ENCODE measurements around the gene PPIP5K2.
"Not testable (repeated sequence)": the region's sequence is repeated elsewhere in the genome, so short reads cannot be mapped to it uniquely, and the experiment has no call there.

PPIP5K2 gene

DNA sequence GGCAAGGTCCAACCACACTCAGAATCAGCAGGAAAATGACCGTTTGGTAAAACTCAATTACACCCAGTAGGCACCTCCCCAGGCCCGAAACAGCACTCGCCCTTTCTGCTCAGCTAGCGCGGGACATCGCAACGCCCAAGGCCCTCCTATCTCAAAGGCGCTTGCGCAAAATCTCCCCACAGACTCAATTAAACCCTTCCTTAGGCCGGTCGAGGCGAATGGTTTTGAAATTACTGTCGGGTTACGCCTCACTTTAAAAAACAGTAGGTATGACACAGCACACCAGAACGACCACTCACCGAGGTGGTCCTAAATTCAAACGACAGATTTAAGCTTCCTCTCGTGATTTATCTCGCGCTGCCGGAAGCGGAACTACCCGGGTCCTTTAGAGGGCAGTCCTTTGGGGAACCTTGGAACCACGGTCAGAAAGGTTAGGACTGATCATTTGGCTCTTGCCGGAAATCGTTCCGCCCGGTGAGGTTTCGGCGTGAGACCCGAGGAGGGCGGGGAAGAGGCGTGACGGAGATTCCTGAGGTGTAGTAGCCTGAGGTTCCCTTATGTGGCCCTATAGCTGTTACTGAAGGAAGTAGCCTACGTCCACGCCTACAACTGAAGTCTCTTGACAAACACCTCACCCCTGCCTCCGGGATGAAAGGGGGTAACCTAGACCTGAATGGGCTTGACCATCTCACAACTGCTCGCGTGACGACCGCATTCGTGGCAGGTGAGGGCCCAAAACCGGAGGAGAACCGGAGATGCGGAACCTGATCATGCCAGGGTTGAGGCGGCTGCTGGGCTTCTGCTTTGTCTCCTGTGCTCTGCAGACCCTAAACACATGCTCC lies at the start of gene PPIP5K2, which contains the start of gene GIN1:
Gene PPIP5K2 (plus strand): TSS at position 537 of the 842 bp plus-strand sequence. CDS start 9,289 bp downstream, outside the sequence.
Gene GIN1 (minus strand): TSS at position 374 of the 842 bp plus-strand sequence. CDS start 11,431 bp downstream, outside the sequence.
- peak; percentile 94 for DNase-seq

DNA sequence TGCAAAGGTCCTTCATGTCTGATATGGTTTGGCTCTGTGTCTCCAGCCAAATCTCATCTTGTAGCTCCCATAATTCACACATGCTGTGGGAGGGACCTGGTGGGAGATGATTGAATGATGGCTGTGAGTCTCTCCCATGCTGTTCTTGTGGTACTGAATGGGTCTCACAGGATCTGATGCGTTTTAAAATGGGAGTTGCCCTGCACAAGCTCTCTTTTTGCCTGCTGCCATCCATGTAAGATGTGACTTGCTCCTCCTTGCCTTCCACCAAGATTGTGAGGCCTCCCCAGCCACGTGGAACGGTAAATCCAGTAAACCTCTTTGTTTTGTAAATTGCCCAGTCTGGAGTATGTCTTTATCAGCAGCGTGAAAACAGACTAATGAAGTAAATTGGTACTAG lies 46.6 kb upstream of the PPIP5K2 start:
- DNase-seq, result not testable (repeated sequence)

DNA sequence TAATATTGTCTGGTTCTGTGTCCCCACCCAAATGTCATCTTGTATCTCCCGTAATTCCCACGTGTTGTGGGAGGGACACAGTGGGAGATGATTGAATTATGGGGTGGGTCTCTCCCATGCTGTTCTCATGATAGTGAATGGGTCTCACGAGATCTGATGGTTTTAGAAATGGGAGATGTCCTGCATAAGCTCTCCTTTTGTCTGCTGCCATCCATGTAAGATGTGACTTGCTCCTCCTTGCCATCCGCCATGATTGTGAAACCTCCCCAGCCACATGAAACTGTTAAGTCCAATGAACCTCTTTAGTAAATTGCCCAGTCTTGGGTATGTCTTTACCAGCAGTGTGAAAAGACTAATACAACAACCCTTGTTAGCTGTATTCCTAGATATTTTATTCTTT lies 44.7 kb upstream of the PPIP5K2 start:
- DNase-seq, result no peak

DNA sequence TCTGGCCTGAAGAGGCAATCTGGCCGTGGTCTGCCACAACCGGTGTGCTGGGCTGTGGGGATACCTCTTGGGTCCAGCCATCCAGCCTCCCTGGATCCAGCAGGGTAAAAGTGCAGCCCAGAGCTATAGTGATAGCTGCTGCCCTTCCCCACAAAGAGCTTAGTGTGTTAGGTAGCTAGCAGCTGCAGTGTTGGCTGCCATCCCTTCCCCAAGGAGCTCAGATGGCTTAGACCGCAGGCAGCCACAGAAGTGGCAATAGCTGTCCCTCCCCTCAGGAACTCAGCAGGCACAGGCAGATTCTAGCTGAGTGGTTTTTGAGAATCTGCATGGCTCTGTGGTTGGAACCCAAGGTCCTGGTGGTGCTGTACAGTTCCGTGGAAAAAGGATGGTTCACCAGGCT lies 40.3 kb upstream of the PPIP5K2 start:
- DNase-seq, result no peak

DNA sequence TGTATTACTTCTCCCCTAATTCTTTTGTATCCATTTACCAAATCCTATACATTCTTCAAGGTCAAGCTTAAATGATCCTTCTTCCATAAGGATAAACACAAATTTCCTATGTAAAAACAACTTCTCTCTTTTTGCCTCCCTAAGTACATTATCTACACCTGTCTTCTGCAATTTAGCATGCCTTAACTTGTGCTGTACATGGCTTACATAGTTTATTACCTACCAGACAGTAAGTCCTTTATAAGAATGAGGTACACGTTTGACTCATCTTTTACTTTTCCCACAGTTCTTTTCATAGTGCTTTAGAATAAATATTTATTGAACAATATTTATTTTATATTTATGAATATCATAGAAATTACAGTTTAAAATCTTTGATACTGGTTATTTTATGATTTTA lies 33.6 kb upstream of the PPIP5K2 start:
- no peak for DNase-seq

DNA sequence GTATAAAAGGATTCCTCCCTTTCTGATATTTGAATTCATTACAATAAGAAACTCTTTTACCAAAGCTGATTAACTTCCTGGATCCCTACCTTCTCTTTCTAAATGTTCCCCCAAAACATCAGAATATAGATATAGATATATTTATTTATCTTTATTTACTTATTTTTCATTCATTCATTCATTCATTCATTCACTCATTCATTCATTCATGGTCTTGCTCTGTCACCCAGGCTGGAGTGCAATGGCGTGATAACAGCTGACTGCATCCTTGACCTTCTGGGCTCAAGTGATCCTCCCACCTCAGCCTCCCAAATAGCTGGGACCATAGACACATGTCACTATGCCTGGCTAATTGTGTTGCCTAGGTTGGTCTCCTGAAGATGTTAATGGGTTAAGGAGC lies 30.8 kb upstream of the PPIP5K2 start:
- no peak for DNase-seq

DNA sequence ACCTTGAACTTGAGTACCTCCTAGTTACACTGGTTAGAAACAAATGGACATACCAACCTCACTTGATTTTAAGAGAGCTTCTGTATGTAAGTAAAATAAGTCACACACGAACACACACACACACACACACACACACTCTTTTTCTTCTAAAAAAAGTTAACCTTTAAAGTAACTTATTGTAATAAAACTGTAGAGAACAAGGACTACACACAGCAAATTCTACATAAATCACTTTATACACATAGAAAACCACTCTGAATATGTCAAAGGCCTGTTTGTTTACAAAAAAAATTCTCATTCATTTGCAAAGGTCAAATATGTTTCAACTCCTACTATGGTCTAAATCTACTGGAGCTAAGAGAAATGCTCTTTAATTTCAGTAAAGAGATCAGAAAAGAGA lies 29.3 kb upstream of the PPIP5K2 start:
- no peak for DNase-seq

DNA sequence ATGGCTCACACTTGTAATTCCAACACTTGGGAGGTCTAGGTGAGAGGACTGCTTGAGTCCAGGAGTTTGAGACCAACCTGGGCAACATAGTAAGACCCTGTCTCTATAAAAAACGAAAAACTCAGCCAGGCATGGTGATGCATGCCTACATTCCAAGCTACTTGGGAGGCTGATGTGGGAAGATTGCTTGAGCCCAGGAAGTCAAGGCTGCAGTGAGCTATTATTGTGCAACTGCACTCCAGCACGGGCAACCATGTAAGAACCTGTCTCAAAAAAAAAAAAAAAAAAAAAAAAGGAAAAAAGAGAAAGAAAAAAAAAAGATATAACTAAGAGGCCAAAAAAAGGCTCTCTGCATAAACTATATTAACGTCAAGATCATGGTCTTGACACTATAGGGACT lies 27.4 kb upstream of the PPIP5K2 start:
- no peak for DNase-seq

DNA sequence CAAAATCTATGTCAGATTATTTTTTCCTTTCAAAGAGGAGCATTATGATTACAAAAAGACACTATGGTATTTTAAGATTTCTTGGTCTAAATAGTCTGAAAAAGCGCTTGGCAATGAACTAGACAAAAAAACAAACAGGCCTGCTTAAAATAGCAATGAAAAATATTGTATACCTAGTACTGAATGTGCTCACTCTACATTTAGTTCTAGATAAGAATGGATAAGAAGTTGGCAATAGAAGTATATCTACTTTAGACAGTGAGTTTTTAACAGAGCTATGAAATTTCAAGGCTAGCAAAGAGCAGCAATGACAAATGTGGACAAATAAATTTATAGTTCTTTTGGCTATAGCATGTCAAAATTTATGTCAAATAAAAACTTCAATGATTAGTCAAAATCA lies 26.4 kb upstream of the PPIP5K2 start:
- no peak for DNase-seq

DNA sequence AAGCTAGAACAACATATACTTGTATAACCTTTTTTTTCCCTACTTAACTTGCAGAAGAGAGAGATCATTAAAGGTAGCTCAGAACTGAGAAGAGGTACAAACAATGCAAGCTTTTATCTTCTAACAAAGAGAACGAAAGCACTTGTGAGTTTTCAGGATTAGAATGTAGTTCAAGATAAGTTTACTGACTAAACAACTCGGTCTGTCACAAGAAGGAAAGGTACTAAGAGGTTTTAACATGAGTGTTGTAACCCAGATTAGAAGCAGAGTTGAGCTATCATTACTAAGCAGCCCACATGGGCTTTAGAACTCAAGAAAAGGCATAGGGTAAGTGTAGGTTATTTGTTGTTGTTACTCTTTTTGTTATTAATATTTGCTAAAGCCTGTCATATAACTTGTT lies 25.4 kb upstream of the PPIP5K2 start:
- DNase-seq, result no peak

DNA sequence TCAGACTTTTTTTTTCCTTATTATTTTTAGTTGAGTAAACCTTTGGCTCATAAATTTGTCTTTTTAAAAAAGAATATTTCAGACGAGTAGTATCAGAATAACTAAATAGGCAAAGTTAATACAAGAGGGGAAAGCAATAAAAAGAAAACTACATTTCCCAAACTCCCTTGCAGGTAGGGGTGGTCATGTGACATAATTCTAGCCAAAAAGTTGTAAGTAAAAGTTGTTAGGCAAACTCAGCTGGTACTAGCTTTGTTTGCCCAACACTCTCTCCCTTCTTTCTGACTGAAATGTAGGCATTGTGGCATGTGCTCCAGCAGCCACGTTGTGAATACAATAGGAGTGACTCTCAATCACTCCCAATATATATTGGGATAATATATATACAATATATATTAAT lies 21.1 kb upstream of the PPIP5K2 start:
- no peak for DNase-seq

DNA sequence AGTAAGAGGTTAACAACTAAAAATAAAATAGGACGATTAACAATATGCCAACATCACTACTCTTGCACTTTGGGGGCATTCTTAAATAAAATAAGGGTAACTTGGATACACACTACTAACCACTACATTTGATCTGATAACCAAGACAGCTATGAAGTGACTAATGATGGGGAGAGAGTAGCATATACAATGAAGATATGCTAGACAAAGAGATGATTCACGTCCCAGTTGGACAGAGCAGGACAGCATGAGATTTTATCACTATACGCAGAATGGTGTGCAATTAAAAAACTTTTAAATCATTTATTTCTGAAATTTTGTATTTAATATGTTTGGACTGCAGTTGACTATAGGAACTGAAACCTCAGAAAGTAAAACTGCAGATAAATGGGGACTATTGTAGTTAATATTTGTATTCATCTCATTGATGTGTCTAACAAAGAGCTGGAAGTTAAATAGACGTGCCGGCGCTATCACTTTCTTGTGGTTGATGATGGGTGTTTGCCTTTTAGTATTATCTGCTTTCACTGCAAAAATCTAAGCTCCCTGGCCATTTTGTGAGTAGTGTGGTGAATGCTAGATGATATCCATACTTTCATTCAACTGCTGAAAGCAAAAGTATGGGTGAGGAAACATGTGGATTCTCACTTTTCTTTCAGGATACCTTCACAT lies 18.9 kb upstream of the PPIP5K2 start:
- DNase-seq, result no peak

DNA sequence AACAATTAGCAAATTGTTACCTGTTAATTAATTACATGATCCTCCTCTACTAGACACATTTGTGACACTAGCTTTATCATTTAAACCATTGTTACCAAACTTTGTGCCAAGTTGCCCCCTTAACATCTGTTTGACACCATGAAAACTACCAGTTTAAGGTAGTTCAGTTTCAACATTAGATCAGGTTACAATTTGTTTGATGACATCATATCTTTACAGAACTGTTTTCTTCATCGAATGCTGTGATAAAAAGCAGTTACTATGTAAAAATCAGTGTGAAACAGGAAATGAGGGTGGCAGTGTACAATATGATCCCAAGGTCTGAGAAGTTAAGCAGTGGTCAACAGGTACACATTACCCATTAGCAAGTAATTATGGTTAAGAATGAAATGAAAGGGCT lies 17.9 kb upstream of the PPIP5K2 start:
- no peak for DNase-seq

DNA sequence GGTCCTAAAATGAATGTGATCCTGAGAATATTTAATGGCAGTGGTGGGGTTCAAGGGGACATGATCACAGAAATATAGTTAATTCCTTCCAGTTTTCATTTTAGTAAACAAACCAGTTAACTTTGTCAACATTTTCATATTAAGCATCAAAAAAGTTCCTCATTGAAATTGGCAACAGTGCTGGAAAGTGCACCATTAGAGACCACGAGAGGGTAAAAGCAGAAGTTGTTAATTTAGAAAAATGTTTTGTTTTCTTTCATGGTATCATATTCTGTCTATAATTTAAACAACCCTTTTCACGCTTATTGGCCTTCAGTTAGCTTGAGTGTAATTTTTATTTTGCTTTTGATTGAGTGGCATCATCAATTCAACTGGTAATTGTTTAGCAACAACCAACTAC lies 12.0 kb upstream of the PPIP5K2 start:
- no peak for DNase-seq

DNA sequence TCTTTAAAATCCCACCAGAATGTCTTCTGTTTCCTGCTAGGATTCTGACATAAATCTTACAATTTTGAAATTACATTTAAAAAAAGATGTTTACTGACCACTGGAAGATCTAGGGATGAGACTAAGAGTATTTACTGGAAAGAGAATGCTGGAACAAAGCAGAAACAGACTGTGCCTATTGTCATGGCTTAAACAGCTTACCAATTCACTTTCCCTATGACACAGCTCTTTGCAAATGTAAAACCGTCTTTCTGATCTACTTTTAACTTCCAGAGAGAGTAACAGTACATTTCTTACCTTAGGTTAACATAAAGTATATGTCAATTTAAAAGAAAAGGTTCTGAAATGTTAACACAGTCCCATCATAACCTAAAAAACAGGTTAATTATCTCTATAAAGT lies 10.8 kb upstream of the PPIP5K2 start:
- no peak for DNase-seq

DNA sequence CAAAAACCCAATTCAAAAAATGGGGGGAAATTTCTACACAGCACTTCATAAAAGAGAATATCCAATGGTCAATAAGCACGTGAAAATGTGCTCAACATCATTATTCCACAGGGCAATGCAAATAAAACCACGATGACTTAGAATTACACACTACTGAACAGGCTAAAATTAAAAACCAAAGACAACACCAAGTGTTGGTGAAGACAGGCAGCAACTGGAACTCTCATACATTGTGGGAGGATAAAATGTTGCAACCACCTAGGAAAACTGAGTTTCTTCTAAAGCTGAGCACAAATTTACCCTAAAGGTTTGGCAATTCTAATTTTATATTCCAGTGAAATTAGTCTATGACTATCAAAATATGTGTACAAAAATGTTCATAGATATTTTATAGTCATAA lies 9.7 kb upstream of the PPIP5K2 start:
- no peak for DNase-seq

DNA sequence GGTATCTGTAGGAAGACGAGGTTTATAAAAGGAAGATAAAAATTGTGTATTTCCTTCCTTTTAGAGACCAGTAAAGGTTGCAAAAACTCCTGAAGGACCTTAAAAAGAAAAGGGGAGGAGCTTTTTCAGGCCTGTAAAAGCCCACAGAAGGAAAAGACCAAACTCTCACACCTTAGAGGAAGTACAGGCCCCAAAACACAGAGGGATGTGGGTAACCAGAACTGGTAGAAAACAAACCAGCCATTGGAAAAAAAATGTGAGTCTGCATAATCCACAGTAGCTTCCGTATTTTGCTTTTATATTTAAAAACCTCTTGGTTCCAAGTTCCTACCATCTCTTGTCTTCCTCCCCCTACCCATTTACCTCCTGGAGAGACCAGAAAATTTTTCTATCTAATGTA lies 8.6 kb upstream of the PPIP5K2 start:
- DNase-seq, result no peak

DNA sequence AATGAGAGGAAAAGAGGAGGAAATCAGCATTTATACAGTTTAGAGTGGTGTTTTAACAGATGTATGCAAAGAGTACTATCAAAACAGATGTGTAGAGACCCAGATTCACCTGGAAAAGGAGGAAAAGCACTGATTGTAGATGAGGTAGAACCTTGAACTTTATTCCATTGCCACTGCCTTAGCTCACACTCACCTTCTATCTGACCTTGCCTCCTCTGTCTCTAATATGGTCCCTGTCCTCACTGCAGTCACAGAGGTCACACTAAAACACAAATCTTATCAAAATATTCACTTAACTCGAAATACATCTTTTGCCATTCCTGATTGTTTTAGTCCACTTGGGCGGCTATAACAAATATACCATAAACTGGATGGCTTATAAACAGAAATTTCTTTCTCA lies 7.2 kb upstream of the PPIP5K2 start:
- DNase-seq, result no peak

DNA sequence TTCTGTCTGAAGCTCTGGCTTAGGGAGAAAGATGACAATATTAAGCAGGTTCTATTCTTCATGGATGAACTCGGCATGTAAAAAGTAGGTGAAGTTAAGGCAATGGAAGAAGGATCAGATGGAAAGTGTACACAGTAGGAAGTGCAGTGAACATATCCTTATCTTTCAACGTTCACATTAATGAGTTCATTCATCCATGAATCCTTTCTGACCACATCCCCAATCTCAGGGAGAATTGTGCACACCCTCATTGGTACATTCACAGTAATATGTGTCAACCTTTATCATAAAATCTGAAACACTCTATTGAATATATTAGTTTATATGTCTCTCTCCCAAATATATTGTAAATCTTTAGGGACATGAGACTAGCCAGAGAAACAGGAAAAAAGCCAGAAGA lies 5.7 kb upstream of the PPIP5K2 start:
- DNase-seq, result no peak

DNA sequence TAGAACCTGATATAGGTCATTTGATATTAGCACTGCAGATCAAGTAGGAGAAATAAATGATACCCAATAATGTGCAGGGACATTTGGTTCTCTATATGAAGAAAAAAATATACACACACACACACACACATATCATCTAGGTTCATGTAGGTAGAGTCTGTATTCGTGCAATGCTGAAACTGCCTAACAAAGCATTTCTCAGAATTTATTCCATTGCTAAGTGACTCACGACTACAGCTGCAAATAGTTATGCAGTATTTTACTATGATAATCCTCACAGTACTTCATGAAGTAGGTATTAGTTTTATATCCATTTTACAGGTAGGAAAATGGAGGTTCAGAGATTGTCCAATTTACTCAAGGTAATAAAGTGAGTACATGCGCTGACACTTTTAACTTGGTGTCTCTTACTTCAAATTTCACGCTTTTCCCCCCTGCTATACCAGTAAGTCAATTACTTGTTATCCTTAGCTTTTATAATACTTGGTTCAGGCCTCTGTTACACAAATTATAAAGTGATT lies 2.6 kb upstream of the PPIP5K2 start:
- DNase-seq, result no peak

DNA sequence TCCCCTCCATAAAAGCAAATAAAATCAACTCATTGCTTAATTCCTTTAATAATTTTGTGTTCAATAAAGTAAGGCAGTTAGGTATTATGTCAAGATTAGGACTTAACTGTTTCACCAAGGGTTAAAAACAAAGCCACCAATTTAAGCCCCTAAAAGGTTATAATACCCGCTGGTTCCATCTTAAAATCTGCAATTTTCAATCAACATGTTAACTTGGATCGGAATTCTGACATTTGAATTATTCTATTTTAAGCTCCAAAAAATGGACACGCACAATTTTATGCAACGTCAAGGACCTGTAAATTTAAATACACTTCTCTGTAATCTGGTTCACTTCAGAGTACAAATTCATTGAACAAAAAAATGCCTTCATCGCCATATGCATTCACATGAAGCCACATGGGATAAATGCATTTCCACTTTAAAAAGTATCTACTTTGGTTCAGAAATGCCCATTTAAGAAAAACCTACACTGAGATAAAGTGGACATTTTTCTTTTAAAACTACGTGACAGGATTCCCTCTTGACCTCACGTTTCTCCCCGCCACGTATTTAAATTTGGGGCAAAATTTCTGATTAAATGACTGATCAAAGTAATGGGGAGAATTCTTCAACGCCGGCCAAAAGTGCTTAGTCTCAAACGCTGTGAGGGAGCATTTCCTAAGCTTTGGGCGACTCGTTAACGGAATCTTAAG lies 884 bp upstream of the PPIP5K2 start:
- DNase-seq, result peak; percentile 6

DNA sequence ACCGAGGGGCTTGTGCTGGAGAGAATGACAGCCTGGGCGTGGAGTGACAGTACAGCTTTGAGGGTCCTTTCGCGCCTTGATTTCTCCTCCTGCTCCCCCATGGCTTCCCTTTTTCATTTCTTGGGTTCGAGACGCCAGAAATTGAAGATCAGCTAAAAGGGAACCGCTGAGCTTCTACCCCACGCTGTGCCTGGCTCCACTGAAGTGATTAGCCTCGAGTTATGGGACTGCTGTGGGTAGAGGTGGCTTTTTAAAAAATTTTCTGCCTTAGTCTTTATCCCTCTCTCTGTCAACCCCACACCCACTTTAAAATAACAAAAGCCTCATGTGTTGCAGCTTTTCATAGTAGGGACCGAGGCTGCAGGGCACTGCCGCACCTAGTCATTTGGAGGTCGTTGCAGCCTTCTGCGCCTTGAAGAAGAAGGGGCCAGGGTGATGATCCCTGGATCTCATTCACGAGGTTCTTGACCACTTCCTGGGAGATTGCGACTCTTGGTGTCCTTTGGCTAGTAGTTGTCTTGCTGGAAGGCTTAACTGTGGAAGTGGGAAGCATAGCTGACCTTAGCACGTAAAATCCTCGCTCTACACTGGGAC lies 603 bp downstream of the PPIP5K2 start:
- DNase-seq, result no peak

DNA sequence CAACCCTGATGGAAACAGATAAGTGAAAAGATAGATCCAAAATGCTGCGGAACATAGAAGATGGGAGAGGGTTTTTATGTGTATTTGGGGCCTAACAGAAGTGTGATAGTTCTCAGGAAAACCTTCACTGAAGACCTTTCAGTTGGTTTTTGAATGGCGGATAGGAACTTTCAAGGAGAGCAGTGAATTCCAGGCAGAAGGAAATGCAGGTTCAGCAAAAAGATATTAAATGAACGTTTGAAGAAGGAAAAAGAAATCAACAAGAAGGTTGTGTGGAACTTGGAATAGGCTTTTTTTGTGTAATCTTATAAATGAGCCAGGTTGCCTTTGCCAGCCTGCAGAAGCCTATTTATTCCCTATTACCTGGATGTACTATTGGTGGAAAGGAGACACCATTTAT lies 2.1 kb downstream of the PPIP5K2 start:
- DNase-seq, result no peak
